MM.1S (cell line): ENCODE results near the gene JAKMIP2.

ENCODE experiments used
- CTCF ChIP-seq: fragments of 300-600 bp; sonication (generic); IDR thresholded peaks from 2 replicates; pipeline ENCODE4 v1.5.1; 2016; ENCODE audit warnings: antibody characterized with exemption, low read length, mixed read lengths
- EZH2 ChIP-seq: fragments of 300-600 bp; sonication (generic); optimal IDR thresholded peaks from 2 replicates; pipeline ENCODE3; 2017; ENCODE audit warnings: low read depth, mild to moderate bottlenecking, antibody characterized with exemption, low read length, mixed read lengths

- TF ChIP-seq CTCF (no peak), EZH2 (no peak)
These were observed 87.8 kb downstream of the JAKMIP2 start for GRCh38 chr5:147694772-147695171.
